Panc1 (cell line): ENCODE data around the gene FGD2. TPM values are rescaled to one million over a fixed set of nuclear protein-coding genes. Genes with fewer than 3 reads are reported as not detected.

Experiments
- ATAC-seq: fragments of 200-7000 bp; cut with Tn5 transposase; 2 replicates; pipeline ENCODE4 v1.9.1; 2020; ENCODE audit warnings: mild to moderate bottlenecking, moderate library complexity
- BruUV-seq: library from RNA; stranded (reverse); fragments of 400-500 nt; replicated peaks from 2 replicates; lab custom pipeline; 2021; lab: Mats Ljungman, UMichigan
- CTCF ChIA-PET: fragments of 300-600 bp; sonication (Branson Sonifier 250); formaldehyde crosslinking; loops from one replicate; lab custom pipeline; 2022; ENCODE audit warnings: antibody characterized with exemption; lab: Charles Lee
- POLR2A ChIA-PET: fragments of 300-600 bp; sonication (Branson Sonifier 250); formaldehyde crosslinking; loops from one replicate; lab custom pipeline; 2022; ENCODE audit warnings: antibody characterized with exemption; lab: Charles Lee
- DNase-seq: peaks from one replicate; pipeline ENCODE4 v3.0.0-alpha.2; 2010; ENCODE audit warnings: low read depth, low spot score
- H3K27ac ChIP-seq: 2 replicates; pipeline ENCODE4 v1.5.1; 2011; ENCODE audit warnings: mild to moderate bottlenecking, low read length, inconsistent platforms
- H3K27me3 ChIP-seq: fragments of 200-500 bp; sonication (Bioruptor generic); 2 replicates; pipeline ENCODE4 v1.6.0; 2014; ENCODE audit warnings: low read length, inconsistent platforms; ENCODE audit not compliant: control insufficient read depth, insufficient read depth
- H3K36me3 ChIP-seq: fragments of 200-500 bp; sonication (Bioruptor generic); 2 replicates; pipeline ENCODE4 v1.5.1; 2014; ENCODE audit warnings: inconsistent platforms, mild to moderate bottlenecking, low read length, moderate library complexity; ENCODE audit not compliant: control insufficient read depth, insufficient read depth
- H3K4me1 ChIP-seq: 2 replicates; pipeline ENCODE4 v1.5.1; 2011; ENCODE audit warnings: inconsistent platforms, mild to moderate bottlenecking, low read length, moderate library complexity; ENCODE audit not compliant: control insufficient read depth, insufficient read depth
- H3K4me3 ChIP-seq, 2 experiments: 2 replicates each; pipeline ENCODE4 v1.5.1; 2011 to 2012; ENCODE audit warnings: low read depth in 2 of 2, low read length in 2 of 2, mild to moderate bottlenecking in 2 of 2, inconsistent platforms in 1 of 2, moderate library complexity in 1 of 2
- H3K9me3 ChIP-seq: fragments of 200-500 bp; sonication (Bioruptor generic); 2 replicates; pipeline ENCODE4 v1.5.1; 2014; ENCODE audit warnings: low read depth, mild to moderate bottlenecking, inconsistent platforms, low read length, moderate library complexity; ENCODE audit not compliant: control insufficient read depth, insufficient read depth
- CTCF ChIP-seq: fragments of 450-650 bp; IDR thresholded peaks from 2 replicates; pipeline ENCODE4 v1.5.1; 2017; ENCODE audit warnings: mild to moderate bottlenecking
- POLR2AphosphoS5 ChIP-seq: IDR thresholded peaks from 2 replicates; pipeline ENCODE4 v1.6.1; 2012; ENCODE audit warnings: mild to moderate bottlenecking, low read depth, low read length, moderate library complexity
- SIN3A ChIP-seq: IDR thresholded peaks from 2 replicates; pipeline ENCODE4 v1.6.1; 2012; ENCODE audit warnings: low read depth, mild to moderate bottlenecking, low read length, moderate library complexity, borderline replicate concordance; ENCODE audit not compliant: insufficient read depth
- TCF7L2 ChIP-seq: IDR thresholded peaks from 2 replicates; pipeline ENCODE4 v1.6.1; 2011; ENCODE audit warnings: mild to moderate bottlenecking, low read depth, low read length, inconsistent platforms
- in situ Hi-C: cut with HindIII; loops from 2 replicates; pipeline ENCODE4 v1.10.0; 2016; ENCODE audit warnings: low sequenced_read_pairs, low pct_unique_long_range_greater_than_20kb
- intact Hi-C: fragments of 100-400 bp; cut with micrococcal nuclease; formaldehyde crosslinking; loops from one replicate; pipeline ENCODE4 v1.10.0; 2022; ENCODE audit not compliant: unreplicated experiment
- total RNA-seq: library from RNA; stranded (reverse); gene quantifications from one replicate; pipeline ENCODE4 v1.2.1, GENCODE V29; 2021; ENCODE audit not compliant: unreplicated experiment
- TF ChIP-seq, protein P1 (sequence below), 2 experiments: IDR thresholded peaks; 2 replicates each; pipeline ENCODE4 v1.6.1; 2011 to 2012; ENCODE audit warnings: low read depth in 2 of 2, control low read depth in 1 of 2, low read length in 1 of 2, mild to moderate bottlenecking in 1 of 2, moderate library complexity in 1 of 2; ENCODE audit not compliant: insufficient read depth in 1 of 2

FGD2 gene
- total RNA-seq, 1 experiment from 2014 or later, result 0.10 TPM

DNA sequence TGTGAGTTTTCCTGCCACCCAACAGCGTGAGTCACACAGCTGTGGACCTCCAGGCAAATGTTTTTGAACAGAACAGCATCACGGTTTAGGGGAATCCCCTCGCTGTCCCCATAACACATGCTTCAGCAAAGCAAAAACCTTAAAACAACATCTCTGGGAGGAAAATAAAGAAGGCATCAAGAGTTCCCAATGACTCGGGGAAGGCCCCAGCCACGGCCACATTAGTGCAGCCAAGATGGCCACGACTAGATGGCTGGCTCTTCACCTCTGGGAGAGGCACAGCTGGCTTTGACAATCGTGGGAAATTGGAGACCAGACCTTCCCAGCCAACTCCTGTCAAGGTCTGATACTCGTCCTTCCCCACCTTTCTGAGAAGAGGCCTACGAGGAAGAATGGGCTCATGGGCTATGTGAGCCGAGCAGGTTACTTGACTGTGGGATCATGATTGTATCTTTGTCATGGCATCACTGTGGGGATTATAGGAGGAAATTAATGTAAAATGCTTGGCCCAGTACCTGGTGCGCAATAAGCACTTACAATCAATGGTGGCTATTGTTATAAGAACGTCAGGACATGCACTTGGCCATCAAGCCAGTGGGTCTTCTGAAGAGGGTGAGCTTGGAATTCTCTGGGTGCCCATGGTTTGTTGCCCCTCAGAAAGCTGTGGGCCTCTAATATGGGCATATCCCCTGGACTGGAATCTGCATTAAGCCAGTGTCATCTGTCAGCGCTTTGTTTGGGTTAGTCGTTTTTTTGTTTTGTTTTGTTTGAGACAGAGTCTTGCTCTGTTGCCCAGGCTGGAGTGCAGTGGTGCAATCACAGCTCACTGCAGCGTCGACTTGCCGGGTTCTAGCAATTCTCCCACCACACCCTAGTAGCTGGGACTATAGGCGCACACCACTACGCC, 43.6 kb downstream of the FGD2 start:
- DNase-seq (no peak), ATAC-seq (no peak)
- ChIA-PET POLR2A (interaction anchor here (0.6 kb wide), 1 partner anchor 15 kb away, joined by 9 read pairs; no protein-coding TSS in a partner anchor), CTCF (no interaction called here)
- in situ Hi-C loops (no loop called here), intact Hi-C loops (no loop called here)
- Histone ChIP-seq H3K4me1 (no peaks in the 10 kb centered on the region), H3K4me3 (no peak overlapping the region), H3K9me3 (no peaks in the 10 kb centered on the region), H3K27ac (peak overlapping the region; percentile 35; the same call in 1 of the 2 replicates), H3K36me3 (no peaks in the 10 kb centered on the region), H3K27me3 (no peaks in the 10 kb centered on the region)
- no TSS peak for BruUV-seq
- TF ChIP-seq SIN3A, result no peak
- TF ChIP-seq CTCF, result no peak
- TF ChIP-seq POLR2AphosphoS5, result no peak
- TF ChIP-seq TCF7L2, result no peak
- TF ChIP-seq, protein P1, sequence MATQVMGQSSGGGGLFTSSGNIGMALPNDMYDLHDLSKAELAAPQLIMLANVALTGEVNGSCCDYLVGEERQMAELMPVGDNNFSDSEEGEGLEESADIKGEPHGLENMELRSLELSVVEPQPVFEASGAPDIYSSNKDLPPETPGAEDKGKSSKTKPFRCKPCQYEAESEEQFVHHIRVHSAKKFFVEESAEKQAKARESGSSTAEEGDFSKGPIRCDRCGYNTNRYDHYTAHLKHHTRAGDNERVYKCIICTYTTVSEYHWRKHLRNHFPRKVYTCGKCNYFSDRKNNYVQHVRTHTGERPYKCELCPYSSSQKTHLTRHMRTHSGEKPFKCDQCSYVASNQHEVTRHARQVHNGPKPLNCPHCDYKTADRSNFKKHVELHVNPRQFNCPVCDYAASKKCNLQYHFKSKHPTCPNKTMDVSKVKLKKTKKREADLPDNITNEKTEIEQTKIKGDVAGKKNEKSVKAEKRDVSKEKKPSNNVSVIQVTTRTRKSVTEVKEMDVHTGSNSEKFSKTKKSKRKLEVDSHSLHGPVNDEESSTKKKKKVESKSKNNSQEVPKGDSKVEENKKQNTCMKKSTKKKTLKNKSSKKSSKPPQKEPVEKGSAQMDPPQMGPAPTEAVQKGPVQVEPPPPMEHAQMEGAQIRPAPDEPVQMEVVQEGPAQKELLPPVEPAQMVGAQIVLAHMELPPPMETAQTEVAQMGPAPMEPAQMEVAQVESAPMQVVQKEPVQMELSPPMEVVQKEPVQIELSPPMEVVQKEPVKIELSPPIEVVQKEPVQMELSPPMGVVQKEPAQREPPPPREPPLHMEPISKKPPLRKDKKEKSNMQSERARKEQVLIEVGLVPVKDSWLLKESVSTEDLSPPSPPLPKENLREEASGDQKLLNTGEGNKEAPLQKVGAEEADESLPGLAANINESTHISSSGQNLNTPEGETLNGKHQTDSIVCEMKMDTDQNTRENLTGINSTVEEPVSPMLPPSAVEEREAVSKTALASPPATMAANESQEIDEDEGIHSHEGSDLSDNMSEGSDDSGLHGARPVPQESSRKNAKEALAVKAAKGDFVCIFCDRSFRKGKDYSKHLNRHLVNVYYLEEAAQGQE (IDR thresholded peaks at IDR 0.05; ENCODE audit: insufficient read depth in 1 of 2, low read depth in 2 of 2, low read length in 1 of 2), result no peak

DNA sequence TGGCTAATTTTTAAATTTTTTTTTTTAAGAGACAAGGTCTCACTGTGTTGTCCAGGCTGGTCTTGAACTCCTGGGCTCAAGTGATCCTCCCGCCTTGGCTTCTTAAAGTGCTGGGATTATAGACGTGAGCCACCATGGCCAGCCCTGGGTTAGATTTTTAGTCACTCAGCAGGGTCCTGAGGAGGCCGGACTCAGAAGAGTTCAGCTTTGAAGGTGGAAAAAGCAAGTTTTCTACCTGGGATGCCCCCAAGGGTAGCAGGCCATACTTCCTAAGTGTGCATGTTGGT, 44.2 kb downstream of the FGD2 start:
- no peaks in the 10 kb centered on the region for H3K27me3 ChIP-seq
- no TSS peak for BruUV-seq
- no peak overlapping the region for H3K4me3 ChIP-seq
- no peaks in the 10 kb centered on the region for H3K4me1 ChIP-seq
- H3K27ac ChIP-seq, result no peak overlapping the region
- in situ Hi-C loops (no loop called here), intact Hi-C loops (loop anchor here (2.0 kb wide), 1 partner anchor 123 kb away; no protein-coding TSS in a partner anchor)
- ATAC-seq (no peak), DNase-seq (no peak)
- H3K36me3 ChIP-seq, result no peaks in the 10 kb centered on the region
- ChIA-PET POLR2A (no interaction called here), CTCF (interaction anchor here (3.3 kb wide), 1 partner anchor 122 kb away, joined by 23 read pairs; no protein-coding TSS in a partner anchor)
- TF ChIP-seq SIN3A, result no peak
- TF ChIP-seq, protein P1 (IDR thresholded peaks at IDR 0.05; ENCODE audit: insufficient read depth in 1 of 2, low read depth in 2 of 2, low read length in 1 of 2), result no peak
- no peak for TF ChIP-seq CTCF
- no peak for TF ChIP-seq TCF7L2
- TF ChIP-seq POLR2AphosphoS5, result no peak
- H3K9me3 ChIP-seq, result no peaks in the 10 kb centered on the region
